22Rv1 (cell line): ENCODE data around the gene MAD1L1.

Source experiments
- CTCF ChIP-seq: fragments of 450-650 bp; IDR thresholded peaks from 2 replicates; pipeline ENCODE4 v1.5.1; 2017; ENCODE audit warnings: mild to moderate bottlenecking
- ZFX ChIP-seq: fragments of 450-650 bp; IDR thresholded peaks from 2 replicates; pipeline ENCODE4 v1.6.1; 2017; ENCODE audit warnings: antibody characterized with exemption, borderline replicate concordance

- TF ChIP-seq CTCF = no peak
- no peak for TF ChIP-seq ZFX
Observed at GRCh38 chr7:2202361-2202761, 30.4 kb downstream of the MAD1L1 start.
